HG03575 (cell line): Measurements from ENCODE around the gene C1orf198.
"Not testable (repeated sequence)": the region's sequence is repeated elsewhere in the genome, so short reads cannot be mapped to it uniquely, and the experiment has no call there.

Experiments used
- ATAC-seq: cut with Tn5 transposase; IDR thresholded peaks from one replicate; pipeline ENCODE4 v1.9.1; 2021; ENCODE audit not compliant: unreplicated experiment, insufficient number of reproducible peaks, low FRiP score; ENCODE audit errors: extremely low read depth

Gene C1orf198

GRCh38 chr1:230845184-230845583 lies 23.1 kb downstream of the C1orf198 start:
- not testable (repeated sequence) for ATAC-seq

- no peak for ATAC-seq
These were observed 23.8 kb downstream of the C1orf198 start for GRCh38 chr1:230844561-230844960.

GRCh38 chr1:230843503-230844309 lies 24.6 kb downstream of the C1orf198 start:
- ATAC-seq, result no peak

GRCh38 chr1:230842801-230843200 lies 25.5 kb downstream of the C1orf198 start:
- no peak for ATAC-seq

GRCh38 chr1:230839173-230839572 lies 29.1 kb downstream of the C1orf198 start:
- no peak for ATAC-seq

- no peak for ATAC-seq
These were observed 31.5 kb downstream of the C1orf198 start for GRCh38 chr1:230836793-230837192.

GRCh38 chr1:230836347-230836746 lies 32.0 kb downstream of the C1orf198 start:
- no peak for ATAC-seq

- ATAC-seq, result no peak
These were observed 34.0 kb downstream of the C1orf198 start for GRCh38 chr1:230834292-230834691.

- ATAC-seq, result no peak
These were observed 34.8 kb downstream of the C1orf198 start for GRCh38 chr1:230833511-230833910.

GRCh38 chr1:230832476-230832875 lies 35.8 kb downstream of the C1orf198 start:
- no peak for ATAC-seq

- no peak for ATAC-seq
These were observed 36.5 kb downstream of the C1orf198 start for GRCh38 chr1:230831771-230832170.

GRCh38 chr1:230828421-230828820 lies 39.9 kb downstream of the C1orf198 start:
- ATAC-seq, result no peak

GRCh38 chr1:230827801-230828200 lies 40.5 kb downstream of the C1orf198 start:
- ATAC-seq, result no peak

- ATAC-seq, result no peak
These were observed 41.1 kb downstream of the C1orf198 start for GRCh38 chr1:230827081-230827681.

- no peak for ATAC-seq
These were observed 42.0 kb downstream of the C1orf198 start for GRCh38 chr1:230826166-230826875.

- ATAC-seq, result no peak
These were observed 42.6 kb downstream of the C1orf198 start for GRCh38 chr1:230825761-230826160.

GRCh38 chr1:230824919-230825721 lies 43.2 kb downstream of the C1orf198 start:
- ATAC-seq, result no peak

GRCh38 chr1:230824551-230824918 lies 43.8 kb downstream of the C1orf198 start:
- no peak for ATAC-seq

- ATAC-seq, result no peak
These were observed 44.4 kb downstream of the C1orf198 start for GRCh38 chr1:230823931-230824381.
